ENCODE measurements around the gene KLHL22.
"Not testable (repeated sequence)": the region's sequence is repeated elsewhere in the genome, so short reads cannot be mapped to it uniquely, and the experiment has no call there.

KLHL22 gene

DNA sequence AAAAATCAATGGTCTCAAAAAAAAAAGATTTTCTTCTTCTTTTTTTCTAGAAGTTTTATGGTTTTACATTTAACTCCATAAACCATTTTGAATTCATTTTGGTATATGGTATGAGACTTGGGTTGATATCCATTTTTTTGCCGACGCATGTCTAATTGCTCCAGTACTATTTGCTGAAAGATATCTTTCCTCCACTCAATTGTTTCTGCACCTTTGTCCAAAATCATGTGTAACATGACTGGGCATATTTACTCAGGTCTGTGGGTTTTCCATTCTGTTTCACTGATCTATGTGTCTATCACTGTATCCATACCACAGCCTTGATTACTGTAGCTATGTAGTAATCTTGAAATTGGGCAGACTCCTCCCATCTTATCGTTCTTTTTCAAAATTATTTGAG, 42.4 kb downstream of the KLHL22 start:
- FAIRE-seq (no peak), DNase-seq (ENCODE audit: extremely low spot score, insufficient read length, low read depth) (no peak)

GRCh38 chr22:20451920-20452319, 43.7 kb downstream of the KLHL22 start:
- no peak for FAIRE-seq

DNA sequence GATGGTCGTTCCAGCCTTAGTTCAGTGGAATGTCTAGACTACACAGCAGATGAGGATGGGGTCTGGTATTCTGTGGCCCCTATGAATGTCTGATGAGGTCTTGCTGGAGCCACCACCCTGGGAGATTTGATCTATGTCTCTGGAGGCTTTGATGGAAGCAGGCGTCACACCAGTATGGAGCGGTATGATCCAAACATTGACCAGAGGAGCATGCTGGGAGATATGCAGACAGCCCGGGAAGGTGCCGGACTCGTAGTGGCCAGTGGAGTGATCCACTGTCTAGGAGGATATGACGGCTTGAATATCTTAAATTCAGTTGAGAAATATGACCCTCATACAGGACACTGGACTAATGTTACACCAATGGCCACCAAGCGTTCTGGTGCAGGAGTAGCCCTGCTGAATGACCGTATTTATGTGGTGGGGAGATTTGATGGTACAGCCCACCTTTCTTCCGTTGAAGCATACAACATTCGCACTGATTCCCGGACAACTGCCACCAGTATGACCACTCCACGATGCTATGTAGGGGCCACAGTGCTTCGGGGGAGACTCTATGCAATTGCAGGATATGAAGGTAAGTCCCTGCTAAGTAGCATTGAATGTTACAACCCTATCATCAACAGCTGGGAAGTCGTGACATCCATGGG, 44.3 kb downstream of the KLHL22 start:
- FAIRE-seq = peak; percentile 18
- not testable (repeated sequence) for DNase-seq (ENCODE audit: extremely low spot score, insufficient read length, low read depth)

More at GRCh38 chr22:20451920-20452319, 43.7 kb downstream of the KLHL22 start:
- no peak for DNase-seq (ENCODE audit: extremely low spot score, insufficient read length, low read depth)

GRCh38 chr22:20450551-20450906, 45.1 kb downstream of the KLHL22 start:
- FAIRE-seq = no peak
- DNase-seq (ENCODE audit: extremely low spot score, insufficient read length, low read depth) = no peak

- FAIRE-seq (no peak), DNase-seq (ENCODE audit: extremely low spot score, insufficient read length, low read depth) (no peak)
Observed at GRCh38 chr22:20449819-20450550, 45.6 kb downstream of the KLHL22 start.

DNA sequence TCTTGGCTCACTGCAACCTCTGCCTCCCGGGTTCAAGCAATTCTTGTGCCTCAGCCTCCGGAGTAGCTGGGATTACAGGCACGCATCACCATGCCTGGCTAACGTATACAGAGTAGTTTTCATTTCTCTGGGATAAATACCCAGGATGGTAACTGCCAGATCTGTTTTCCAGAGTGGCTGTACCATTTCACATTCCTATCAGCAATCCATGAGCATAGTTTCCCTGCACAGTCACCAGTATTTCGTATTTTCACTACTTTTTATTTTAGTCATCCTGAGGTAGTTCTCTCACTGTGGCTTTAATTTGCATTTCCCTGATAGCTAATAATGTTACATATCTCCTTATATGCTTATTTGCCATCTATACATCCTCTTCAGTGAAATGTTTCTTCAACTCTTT, 47.0 kb downstream of the KLHL22 start:
- FAIRE-seq = no peak
- DNase-seq (ENCODE audit: extremely low spot score, insufficient read length, low read depth) = no peak

DNA sequence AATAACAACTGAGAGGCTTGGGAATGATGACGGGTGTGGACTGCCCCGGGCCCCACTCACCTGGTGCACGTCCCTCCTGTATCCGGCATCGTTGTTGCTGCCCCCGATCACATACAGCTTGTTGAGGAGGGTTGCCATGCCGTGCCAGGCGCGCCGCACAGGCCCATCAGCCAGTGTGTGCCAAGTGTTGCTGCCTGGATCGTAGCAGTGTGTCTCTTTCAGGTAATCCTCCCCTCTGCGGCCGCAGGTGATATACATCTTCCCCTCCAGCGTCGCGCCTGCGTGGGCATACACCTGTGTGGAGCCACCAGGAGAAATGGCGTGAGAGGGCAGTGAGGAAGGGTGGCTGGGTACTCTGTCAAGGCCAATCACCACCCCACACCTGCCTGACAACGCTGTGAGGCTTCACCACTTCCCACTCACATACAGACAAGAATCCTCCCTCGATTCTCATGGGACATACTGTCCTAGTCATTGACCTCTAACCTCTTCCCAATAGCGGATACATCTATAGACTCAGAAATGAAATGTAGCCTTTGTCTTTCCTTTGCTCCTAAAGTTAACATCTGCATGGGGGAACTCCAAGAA, 49.1 kb downstream of the KLHL22 start:
- FAIRE-seq (no peak), DNase-seq (ENCODE audit: extremely low spot score, insufficient read length, low read depth) (no peak)

- FAIRE-seq = no peak
Observed at GRCh38 chr22:20444325-20444724, 51.3 kb downstream of the KLHL22 start.

GRCh38 chr22:20442485-20443284, 52.9 kb downstream of the KLHL22 start:
- DNase-seq (ENCODE audit: extremely low spot score, insufficient read length, low read depth) (no peak), FAIRE-seq (no peak)

More at GRCh38 chr22:20444325-20444724, 51.3 kb downstream of the KLHL22 start:
- DNase-seq (ENCODE audit: extremely low spot score, insufficient read length, low read depth) = no peak

DNA sequence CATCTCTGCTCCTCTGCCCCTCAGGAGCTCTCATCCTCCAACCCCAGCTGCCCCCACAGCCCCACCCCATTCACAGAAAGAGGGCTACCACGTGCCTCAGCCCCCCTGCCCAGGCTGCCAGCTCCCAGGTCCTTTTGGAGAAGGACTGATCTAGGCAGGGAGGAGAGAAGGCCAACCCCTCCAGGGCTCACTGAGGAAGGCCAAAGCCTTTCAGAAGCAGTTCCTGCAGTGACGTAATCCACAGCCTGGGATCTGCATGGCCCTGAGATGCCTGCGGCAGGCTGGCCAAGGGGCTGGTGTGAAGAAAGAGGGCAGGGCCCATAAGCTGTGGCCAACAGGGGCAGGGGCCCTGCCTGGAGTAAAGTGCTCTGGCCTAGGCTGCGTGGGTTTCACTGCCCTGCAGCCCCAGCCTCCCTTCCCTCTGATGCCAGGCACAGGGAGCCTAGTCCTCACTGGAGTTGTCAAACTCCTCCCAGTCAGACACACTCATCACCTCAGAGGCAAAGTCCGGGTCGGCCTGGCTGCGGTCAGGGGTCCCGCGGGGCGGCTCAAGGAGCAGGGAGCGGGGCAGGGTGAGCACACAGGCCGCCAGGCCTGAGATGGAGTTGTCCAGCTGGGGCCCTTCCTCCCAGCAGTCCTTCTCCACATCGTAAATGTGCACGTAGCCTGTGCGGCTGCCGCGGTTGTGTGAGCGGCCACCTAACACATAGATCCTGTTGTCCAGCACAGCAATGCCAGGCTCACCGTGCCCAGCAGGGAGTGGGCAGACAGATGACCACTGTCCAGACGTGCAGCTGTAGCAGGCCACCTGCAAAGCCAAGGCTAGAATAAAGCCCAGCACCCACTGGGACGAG, 53.7 kb downstream of the KLHL22 start:
- FAIRE-seq = no peak
- no peak for DNase-seq (ENCODE audit: extremely low spot score, insufficient read length, low read depth)

- DNase-seq (ENCODE audit: extremely low spot score, insufficient read length, low read depth) (no peak), FAIRE-seq (no peak)
Observed at GRCh38 chr22:20440637-20441591, 54.7 kb downstream of the KLHL22 start.

DNA sequence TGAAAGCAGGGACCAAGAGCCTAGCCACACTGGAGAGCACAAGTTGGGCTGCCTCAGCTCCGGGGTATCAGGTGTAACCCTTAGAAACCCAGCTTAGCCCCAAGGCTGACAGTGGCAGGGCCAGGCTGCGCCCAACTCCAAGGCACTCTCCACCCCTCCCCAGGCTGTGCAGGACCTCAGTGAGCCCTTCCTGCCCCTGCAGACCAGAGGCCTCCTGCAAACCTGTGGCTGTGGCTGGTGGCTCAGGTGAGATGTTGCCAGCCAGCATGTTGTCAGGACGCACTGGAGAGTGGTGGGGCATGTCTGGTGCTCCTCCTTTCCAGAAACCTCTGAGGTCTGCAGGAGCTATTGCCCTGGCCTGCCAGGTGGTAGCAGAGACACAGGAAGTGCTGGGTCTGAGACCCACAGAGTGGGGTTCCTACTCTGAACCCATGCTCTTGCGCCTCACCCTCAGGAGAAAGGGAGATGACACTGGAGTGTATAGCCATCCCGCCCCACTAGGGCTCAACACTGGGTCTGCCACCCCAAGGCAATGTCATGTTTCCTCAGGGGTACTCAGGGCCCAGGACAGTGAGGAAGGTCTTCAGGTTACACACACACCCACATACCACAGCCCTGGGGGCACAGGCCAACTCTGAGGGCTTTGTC, 55.5 kb downstream of the KLHL22 start:
- DNase-seq (ENCODE audit: extremely low spot score, insufficient read length, low read depth) = no peak
- no peak for FAIRE-seq

DNA sequence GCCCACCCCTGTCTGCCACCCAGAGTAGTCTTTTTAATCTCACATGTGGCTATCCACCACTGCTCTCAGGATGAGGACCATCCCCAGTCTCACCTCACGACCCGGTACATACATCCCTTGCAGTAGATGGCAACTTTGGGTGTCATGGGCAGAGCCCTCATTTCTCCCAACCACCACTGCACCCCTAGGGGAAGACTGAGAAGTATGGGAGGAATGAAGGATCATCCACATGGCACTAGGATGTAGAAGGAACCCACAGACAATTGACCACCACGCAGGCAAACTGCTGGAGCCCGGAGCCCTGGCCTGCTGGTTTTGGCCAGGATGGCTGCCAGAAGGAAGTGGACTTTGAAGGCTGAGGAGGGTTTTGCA, 56.1 kb downstream of the KLHL22 start:
- no peak for DNase-seq (ENCODE audit: extremely low spot score, insufficient read length, low read depth)

DNA sequence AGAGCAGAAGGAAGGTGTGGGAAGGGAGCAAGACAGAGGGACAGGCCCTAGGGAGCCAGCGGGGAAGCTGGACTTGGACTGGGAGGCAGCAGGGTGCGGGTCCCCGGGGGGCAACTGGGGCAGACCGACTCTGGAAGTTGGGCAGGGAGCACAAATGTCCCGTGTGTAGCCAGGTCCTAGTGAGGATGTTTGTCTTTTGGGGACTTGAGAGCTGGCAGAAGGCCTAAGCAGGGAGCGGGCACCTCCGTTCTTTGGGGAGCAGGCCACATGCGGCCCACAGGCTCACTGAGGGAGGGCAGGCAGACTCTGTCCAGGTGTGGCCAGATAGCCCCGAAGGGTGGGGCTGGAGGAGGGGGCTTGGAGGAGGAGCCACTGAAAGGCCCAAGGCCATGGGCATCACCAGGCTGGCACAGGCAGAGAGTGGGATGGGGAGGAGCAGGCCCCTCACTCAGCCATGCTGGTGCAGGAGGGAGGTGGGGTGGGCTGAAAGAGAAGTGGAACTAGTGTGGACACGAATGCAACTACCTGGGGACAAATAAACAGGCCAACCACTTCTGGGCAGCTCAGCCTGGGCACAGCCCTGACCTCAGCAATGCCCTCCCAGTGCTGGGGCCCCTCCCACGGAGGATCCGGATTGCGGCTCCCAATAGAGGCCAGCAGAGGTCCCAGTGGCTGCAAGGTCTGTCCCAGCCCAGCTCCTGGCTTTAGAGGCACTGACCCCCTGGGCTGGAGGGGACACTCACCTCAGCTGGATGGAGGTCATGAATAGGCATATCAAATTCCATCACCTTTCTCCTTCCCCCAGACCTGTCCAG, 56.7 kb downstream of the KLHL22 start:
- FAIRE-seq (no peak), DNase-seq (ENCODE audit: extremely low spot score, insufficient read length, low read depth) (no peak)

More for the DNA sequence above, 56.1 kb downstream of the KLHL22 start:
- no peak for FAIRE-seq

GRCh38 chr22:20438427-20438677, 57.2 kb downstream of the KLHL22 start:
- DNase-seq (ENCODE audit: extremely low spot score, insufficient read length, low read depth) = no peak
- no peak for FAIRE-seq

GRCh38 chr22:20437613-20438426, 57.8 kb downstream of the KLHL22 start, which contains the start of gene SCARF2:
TSS of gene SCARF2 (minus strand) at chr22:20437825. CDS start at chr22:20437754, 71 bp downstream.
- DNase-seq (ENCODE audit: extremely low spot score, insufficient read length, low read depth) (no peak), FAIRE-seq (no peak)
